IMR-90 (cell line): Measurements from ENCODE around the gene CHST10.

Experiments used
- BHLHE40 ChIP-seq: fragments of 150-350 bp; IDR thresholded peaks from 2 replicates; pipeline ENCODE4 v1.6.1; 2016; ENCODE audit warnings: mild to moderate bottlenecking, low read depth, low read length
- CTCF ChIP-seq: conservative IDR thresholded peaks from 2 replicates; pipeline ENCODE4 v1.5.1; 2012; ENCODE audit warnings: mild to moderate bottlenecking, low read depth, low read length, improper control_type of control experiment
- MAFK ChIP-seq: IDR thresholded peaks from 2 replicates; pipeline ENCODE4 v1.6.1; 2012; ENCODE audit warnings: low read depth, low read length, improper control_type of control experiment
- MAZ ChIP-seq: IDR thresholded peaks from 2 replicates; pipeline ENCODE4 v1.6.1; 2012; ENCODE audit warnings: low read depth, mild to moderate bottlenecking, low read length, improper control_type of control experiment, moderate library complexity, borderline replicate concordance
- RAD21 ChIP-seq: IDR thresholded peaks from 2 replicates; pipeline ENCODE4 v1.6.1; 2012; ENCODE audit warnings: low read length, improper control_type of control experiment
- RCOR1 ChIP-seq: IDR thresholded peaks from 2 replicates; pipeline ENCODE4 v1.6.1; 2012; ENCODE audit warnings: mild to moderate bottlenecking, low read length, improper control_type of control experiment; ENCODE audit not compliant: insufficient replicate concordance
- RFX5 ChIP-seq: IDR thresholded peaks from 2 replicates; pipeline ENCODE4 v1.8.0; 2012; ENCODE audit warnings: low read depth, mild to moderate bottlenecking, low read length, moderate library complexity
- SMC3 ChIP-seq: fragments of 150-350 bp; IDR thresholded peaks from 2 replicates; pipeline ENCODE4 v1.6.1; 2016; ENCODE audit warnings: low read depth, mild to moderate bottlenecking, antibody characterized with exemption, low read length, moderate library complexity

- no peak for TF ChIP-seq CTCF
- no peak for TF ChIP-seq SMC3
- TF ChIP-seq BHLHE40 = no peak
- TF ChIP-seq MAZ = no peak
- no peak for TF ChIP-seq RFX5
- no peak for TF ChIP-seq MAFK
- no peak for TF ChIP-seq RAD21
- TF ChIP-seq RCOR1 = no peak
Measured at GRCh38 chr2:100426384-100426720, 8.9 kb upstream of the CHST10 start.
